GM10248 (cell line): ENCODE results near the gene KNDC1.

ENCODE experiments used
- CTCF ChIA-PET: fragments of 300-600 bp; sonication (Branson Sonifier 250); formaldehyde crosslinking; extraction: SDS; loops from one replicate; lab custom pipeline; 2021; ENCODE audit warnings: antibody characterized with exemption; lab: Yijun Ruan, JAX
- POLR2A ChIA-PET: fragments of 350-650 bp; sonication (Branson Sonifier 250); formaldehyde crosslinking; extraction: SDS; loops from one replicate; lab custom pipeline; 2020; ENCODE audit warnings: antibody characterized with exemption; lab: Yijun Ruan, JAX
- DNase-seq: peaks from one replicate; pipeline ENCODE4 v3.0.0; 2012; ENCODE audit errors: extremely low spot score
- TF ChIP-seq, protein P1 (sequence below): IDR thresholded peaks from 2 replicates; pipeline ENCODE4 v1.5.1; 2012; ENCODE audit warnings: mild to moderate bottlenecking, low read depth; ENCODE audit errors: extremely low read depth, missing control alignments, control extremely low read depth

Gene KNDC1

DNA sequence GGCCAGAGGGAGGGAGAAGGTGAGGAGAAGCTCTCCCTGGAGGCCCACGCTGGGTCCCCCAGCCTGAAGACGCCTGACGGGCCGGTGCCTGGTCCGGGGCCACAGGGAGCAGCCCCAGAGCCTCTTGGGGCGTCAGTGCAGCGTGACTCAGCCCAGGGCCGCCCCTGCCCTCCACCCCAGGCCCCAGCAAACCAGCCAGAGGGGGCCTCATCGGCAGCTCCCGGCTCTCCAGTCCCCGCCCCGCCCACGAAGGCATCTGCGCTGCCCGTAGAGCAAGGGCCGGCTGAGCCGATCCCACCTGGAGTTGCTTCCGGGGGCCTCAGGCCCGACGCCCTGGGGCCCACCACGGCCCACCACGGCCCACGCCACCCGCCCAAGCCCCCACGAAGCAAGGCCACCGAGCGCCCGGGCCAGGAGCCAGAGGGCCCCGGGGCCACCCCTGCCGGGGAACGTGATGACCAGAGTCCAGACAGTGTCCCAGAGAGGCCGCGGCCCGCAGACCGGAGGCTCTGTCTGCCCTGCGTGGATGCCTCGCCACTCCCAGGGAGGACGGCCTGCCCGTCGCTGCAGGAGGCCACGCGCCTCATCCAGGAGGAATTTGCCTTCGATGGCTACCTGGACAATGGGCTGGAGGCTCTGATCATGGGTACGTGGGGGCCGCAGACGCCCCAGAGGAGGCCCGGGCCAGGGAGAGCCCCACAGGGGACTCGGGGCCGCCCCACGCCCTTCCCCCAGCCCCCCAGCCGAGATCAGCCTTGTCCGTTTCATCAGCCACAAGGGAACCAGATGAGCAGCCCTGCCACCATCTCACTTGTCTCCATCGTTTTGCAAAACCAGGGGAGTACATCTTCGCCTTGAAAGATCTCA lies 38.8 kb downstream of the KNDC1 start:
- POLR2A ChIA-PET = no interaction called here
- CTCF ChIA-PET = no interaction called here
- no peak for DNase-seq

GRCh38 chr10:133199488-133199885 lies 39.5 kb downstream of the KNDC1 start:
- ChIA-PET POLR2A (no interaction called here), CTCF (no interaction called here)
- TF ChIP-seq, protein P1, sequence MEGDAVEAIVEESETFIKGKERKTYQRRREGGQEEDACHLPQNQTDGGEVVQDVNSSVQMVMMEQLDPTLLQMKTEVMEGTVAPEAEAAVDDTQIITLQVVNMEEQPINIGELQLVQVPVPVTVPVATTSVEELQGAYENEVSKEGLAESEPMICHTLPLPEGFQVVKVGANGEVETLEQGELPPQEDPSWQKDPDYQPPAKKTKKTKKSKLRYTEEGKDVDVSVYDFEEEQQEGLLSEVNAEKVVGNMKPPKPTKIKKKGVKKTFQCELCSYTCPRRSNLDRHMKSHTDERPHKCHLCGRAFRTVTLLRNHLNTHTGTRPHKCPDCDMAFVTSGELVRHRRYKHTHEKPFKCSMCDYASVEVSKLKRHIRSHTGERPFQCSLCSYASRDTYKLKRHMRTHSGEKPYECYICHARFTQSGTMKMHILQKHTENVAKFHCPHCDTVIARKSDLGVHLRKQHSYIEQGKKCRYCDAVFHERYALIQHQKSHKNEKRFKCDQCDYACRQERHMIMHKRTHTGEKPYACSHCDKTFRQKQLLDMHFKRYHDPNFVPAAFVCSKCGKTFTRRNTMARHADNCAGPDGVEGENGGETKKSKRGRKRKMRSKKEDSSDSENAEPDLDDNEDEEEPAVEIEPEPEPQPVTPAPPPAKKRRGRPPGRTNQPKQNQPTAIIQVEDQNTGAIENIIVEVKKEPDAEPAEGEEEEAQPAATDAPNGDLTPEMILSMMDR = no peak
- DNase-seq = no peak

More for the DNA sequence above, 38.8 kb downstream of the KNDC1 start:
- TF ChIP-seq, protein P1 = no peak

GRCh38 chr10:133199992-133200611 lies 40.1 kb downstream of the KNDC1 start:
- POLR2A ChIA-PET = no interaction called here
- CTCF ChIA-PET = no interaction called here
- no peak for DNase-seq
- TF ChIP-seq, protein P1 = no peak

- POLR2A ChIA-PET = no interaction called here
Observed at GRCh38 chr10:133200621-133201031, 40.6 kb downstream of the KNDC1 start.

DNA sequence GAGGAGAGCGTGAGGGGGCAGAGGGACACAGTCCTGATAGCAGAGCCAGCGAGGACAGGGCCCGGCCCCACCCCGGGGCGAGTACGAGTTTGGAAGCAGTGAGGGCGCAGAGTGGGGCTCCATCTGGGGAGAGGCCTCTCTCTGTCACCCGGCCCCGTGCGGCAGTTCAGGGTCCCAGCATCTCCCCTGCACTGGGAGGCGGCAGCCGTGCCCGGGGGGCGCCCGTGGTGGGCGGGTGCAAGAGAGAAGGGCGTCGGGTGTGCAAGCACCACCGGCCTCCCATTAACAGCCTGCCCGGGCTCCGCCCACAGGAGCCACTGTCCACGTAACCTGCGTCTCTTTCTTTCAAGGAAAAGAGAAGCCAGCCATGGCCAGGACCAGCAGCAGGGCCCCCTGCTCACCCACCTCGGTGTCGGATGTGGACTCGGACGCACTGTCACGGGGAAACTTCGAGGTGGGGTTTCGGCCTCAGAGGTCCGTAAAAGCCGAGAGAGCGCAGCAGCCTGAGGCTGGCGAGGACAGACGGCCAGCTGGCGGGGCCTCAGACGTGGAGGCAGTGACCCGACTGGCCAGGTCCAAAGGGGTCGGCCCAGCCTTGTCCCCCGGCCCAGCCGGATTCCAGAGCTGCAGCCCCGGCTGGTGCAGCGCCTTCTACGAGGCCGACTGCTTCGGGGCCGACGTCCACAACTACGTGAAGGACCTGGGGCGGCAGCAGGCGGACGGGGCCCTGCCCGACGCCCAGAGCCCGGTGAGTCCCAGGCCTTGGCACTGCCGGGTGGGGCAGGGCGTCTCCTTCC lies 41.3 kb downstream of the KNDC1 start:
- ChIA-PET CTCF (no interaction called here), POLR2A (no interaction called here)
- DNase-seq = no peak
- TF ChIP-seq, protein P1 = no peak

More at GRCh38 chr10:133200621-133201031, 40.6 kb downstream of the KNDC1 start:
- TF ChIP-seq, protein P1 = no peak
- CTCF ChIA-PET = no interaction called here
- no peak for DNase-seq
